Epithelial cell of umbilical artery (primary cell): ENCODE measurements around the gene ITIH6. TPM values are rescaled to one million over a fixed set of nuclear protein-coding genes. Genes with fewer than 3 reads are reported as not detected.

Experiments
- total RNA-seq: library from RNA; depleted of rRNA; stranded (reverse); fragments of >200 nt; gene quantifications from 2 replicates; pipeline ENCODE4 v1.2.3, GENCODE V29; 2014

The ITIH6 gene, protein sequence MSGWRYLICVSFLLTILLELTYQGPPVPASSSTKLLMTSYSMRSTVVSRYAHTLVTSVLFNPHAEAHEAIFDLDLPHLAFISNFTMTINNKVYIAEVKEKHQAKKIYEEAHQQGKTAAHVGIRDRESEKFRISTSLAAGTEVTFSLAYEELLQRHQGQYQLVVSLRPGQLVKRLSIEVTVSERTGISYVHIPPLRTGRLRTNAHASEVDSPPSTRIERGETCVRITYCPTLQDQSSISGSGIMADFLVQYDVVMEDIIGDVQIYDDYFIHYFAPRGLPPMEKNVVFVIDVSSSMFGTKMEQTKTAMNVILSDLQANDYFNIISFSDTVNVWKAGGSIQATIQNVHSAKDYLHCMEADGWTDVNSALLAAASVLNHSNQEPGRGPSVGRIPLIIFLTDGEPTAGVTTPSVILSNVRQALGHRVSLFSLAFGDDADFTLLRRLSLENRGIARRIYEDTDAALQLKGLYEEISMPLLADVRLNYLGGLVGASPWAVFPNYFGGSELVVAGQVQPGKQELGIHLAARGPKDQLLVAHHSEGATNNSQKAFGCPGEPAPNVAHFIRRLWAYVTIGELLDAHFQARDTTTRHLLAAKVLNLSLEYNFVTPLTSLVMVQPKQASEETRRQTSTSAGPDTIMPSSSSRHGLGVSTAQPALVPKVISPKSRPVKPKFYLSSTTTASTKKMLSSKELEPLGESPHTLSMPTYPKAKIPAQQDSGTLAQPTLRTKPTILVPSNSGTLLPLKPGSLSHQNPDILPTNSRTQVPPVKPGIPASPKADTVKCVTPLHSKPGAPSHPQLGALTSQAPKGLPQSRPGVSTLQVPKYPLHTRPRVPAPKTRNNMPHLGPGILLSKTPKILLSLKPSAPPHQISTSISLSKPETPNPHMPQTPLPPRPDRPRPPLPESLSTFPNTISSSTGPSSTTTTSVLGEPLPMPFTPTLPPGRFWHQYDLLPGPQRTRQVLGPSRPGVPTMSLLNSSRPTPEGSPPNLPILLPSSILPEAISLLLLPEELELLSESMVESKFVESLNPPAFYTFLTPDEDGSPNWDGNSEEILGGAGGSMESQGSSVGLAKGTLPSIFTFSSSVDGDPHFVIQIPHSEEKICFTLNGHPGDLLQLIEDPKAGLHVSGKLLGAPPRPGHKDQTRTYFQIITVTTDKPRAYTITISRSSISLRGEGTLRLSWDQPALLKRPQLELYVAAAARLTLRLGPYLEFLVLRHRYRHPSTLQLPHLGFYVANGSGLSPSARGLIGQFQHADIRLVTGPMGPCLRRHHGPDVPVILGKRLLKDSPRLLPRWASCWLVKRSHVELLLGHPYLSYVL
- total RNA-seq: not detected in 2 replicates

DNA sequence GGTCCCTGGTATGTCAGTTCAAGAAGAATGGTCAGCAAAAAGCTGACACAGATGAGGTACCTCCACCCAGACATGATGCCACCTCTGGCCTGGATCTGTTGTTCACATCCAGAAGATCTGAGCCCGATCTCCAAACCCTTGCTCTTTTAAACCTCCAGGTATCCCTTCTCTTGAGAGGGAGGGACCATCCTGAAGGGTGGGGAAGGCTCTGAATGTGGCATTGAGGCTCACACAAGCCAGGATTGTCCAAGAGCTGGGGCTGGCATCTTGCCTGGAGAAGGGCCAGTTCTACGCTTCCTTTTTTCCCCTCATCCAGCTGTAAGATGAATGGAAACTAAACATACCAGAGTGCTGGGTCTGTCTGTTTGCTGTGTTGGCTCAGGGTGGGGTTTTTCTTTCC lies at the start of gene ITIH6:
Gene ITIH6, minus strand, starts transcription at position 119 of the 400 bp plus-strand sequence. Its CDS starts 45 bp downstream, at position 74.

DNA sequence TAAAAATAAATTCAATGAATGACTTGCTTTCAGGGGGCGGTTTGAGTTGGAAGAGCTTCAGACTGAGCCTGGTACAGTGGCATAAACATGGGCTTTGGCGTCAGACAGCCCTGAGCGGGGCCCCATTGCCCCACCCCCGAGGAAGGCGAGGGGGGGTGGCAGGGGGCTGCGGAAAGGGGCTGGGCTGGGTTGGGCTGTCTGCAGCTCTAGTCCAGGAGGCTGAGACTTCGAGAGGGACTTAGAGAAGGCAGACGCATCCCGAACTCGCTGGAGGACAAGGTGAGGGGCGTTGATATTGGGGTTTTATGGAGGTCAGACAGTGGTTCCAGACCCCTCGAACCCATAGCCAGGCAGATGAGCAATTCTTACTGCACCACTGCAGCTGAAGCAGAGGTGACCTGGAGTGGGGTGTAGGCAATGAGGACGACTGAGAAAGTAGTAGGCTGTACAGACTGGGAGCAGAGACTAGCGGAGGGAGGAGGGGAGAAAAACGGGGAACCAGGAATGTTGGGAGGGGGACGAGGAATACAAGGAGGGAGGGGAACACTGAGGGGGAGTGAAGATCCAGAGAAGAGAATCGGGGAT lies 9.6 kb upstream of the ITIH6 start, which contains the start of gene MAGED2:
Gene MAGED2, plus strand, starts transcription at position 222 of the 585 bp plus-strand sequence. CDS start 1,587 bp downstream, outside the sequence.

Other genes with a start within 250 kb of the ITIH6 start
- gene MAGED2, start 9.5 kb upstream of the ITIH6 start, total RNA-seq: 253 and 341 TPM in 2 replicates
- gene TRO, start 122.6 kb upstream of the ITIH6 start, total RNA-seq: 5.9 and 11.0 TPM in 2 replicates
- under 0.01 TPM in 1 of 2 replicates, not detected in the other for gene PFKFB1, start 195.9 kb upstream of the ITIH6 start, total RNA-seq
- 7.6 and 9.7 TPM in 2 replicates for gene APEX2, start 202.1 kb upstream of the ITIH6 start, total RNA-seq
- not detected in 2 replicates for gene ALAS2, start 232.7 kb upstream of the ITIH6 start, total RNA-seq